NCI-H1417 treated with DMSO at 0.1 percent for 48 hours (cell line): ENCODE measurements around the gene RHO.
A peak's percentile ranks its signal among the peaks of the same experiment; 100 is the strongest.

Source experiments
- DNase-seq: peaks from one replicate; lab custom pipeline; 2025; lab: John Stamatoyannopoulos, UW

Gene RHO

GRCh38 chr3:129560269-129560787 is 31.9 kb downstream of the RHO start:
- no peak for DNase-seq

DNA sequence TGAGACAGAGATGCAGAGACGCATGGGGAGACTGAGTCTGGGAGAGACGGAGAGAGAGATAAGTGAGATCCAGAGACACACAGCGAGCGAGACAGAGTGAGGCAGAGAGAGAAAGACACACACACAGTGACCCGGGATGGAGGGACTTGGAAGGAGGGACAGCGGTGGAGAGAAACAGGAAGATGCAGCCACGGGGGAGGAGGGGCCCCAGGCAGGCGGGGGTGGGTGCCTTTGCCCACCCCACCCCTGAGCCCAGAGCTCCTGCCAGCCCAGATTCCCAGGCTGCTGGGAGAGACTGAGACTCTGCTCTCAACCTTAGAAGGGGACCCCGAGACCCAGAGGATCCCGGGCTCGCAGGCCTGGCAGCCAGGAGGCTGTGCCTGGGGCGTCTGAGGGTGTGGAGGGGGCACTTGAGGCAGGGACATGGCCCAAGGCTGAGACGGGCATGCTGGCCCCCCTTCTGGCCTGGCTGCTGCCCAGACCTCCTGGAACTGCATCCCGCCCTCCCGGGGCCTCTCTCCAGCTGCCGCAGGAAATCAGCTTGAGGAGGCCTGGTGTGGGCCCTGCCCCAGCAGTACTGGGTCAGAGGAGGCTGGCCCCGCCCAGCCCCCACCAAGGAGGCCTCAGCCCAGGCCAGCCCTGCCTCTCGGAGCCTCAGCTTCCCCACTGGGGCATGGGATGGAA is 32.6 kb downstream of the RHO start:
- no peak for DNase-seq

DNA sequence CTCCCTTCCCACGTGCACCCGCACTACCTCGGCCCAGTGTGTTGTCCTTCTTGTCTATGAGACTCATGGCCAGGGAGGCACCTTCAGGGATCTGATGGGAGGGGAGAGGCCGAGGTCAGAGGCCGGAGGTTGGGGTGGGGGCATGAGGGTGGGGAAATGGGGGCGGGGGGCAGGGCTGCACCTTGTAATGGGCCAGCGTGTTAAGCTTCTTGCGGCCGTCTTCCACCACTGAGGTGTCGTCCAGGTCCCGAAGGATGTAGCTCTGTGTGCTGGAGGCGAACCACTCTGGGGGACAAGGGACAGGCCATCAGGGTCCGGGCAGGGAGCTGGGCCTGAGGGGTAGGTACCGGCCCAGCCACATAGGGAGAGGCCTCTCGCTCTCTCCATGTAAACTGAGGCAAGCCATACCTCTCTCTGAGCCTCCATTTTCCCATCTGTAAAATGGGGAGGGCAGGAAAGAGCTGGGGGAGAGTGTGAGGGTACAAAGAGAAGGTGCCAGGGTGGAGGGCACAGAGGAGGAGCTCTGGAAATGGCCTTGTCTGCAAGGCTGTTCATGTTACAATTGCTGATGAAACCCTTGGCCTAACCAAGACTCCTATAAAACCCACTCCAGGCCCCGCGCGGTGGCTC is 33.3 kb downstream of the RHO start:
- no peak for DNase-seq

- no peak for DNase-seq
Measured at GRCh38 chr3:129562803-129563202, 34.4 kb downstream of the RHO start.

DNA sequence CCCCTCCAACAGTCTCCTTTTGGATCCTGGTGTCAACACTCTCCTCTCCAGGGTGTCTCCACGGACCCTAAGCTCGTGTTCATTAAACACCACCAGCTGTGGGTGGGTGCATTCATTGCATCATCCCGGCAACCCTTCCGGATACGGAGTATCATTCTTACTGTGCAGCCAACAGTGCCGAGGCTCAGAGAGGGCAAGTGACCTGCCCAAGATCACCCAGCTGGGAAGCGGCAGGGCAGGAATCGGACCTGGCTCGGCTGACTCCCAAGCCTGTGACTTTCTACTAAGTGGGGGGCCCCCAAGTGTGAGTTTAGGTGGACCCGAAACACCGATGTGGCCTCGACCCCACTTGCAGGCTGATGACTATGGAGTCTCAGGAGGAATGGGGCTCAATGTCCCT is 34.9 kb downstream of the RHO start:
- DNase-seq: no peak

GRCh38 chr3:129563850-129564535 is 35.6 kb downstream of the RHO start:
- DNase-seq: no peak

GRCh38 chr3:129564981-129565644 is 36.7 kb downstream of the RHO start:
- DNase-seq: no peak

GRCh38 chr3:129565902-129566301 is 37.5 kb downstream of the RHO start:
- DNase-seq: no peak

DNA sequence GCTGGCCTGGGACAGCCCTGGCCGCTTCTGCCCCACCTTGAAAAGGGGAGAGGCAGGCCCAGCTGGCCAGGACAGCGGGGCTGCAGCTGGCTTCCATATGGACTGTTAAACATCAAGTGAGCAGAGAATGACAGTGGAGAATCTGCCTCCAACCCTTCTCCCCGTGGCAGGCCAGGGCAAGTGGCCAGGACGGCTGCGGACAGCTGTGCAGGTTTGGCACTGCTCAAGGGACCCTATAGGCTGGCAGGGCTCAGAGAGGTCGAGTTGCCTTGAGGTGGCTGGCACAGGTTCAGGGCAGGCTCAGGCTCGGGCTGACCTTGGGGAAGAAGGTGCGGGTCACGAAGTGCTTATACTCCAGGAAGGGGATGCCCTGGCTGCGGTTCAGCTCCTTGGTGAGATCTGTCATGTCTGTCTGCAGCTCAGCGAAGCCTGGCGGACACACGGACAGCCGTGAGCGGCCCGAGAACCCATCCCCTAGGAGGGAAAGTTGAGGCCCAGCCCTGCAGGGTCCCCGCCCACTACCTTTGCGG is 38.8 kb downstream of the RHO start:
- DNase-seq: no peak

GRCh38 chr3:129567939-129568338 is 39.5 kb downstream of the RHO start:
- DNase-seq: no peak

GRCh38 chr3:129569856-129570255 is 41.4 kb downstream of the RHO start:
- no peak for DNase-seq

GRCh38 chr3:129571605-129572547 is 43.4 kb downstream of the RHO start:
- no peak for DNase-seq

GRCh38 chr3:129572603-129573002 is 44.2 kb downstream of the RHO start:
- no peak for DNase-seq

DNA sequence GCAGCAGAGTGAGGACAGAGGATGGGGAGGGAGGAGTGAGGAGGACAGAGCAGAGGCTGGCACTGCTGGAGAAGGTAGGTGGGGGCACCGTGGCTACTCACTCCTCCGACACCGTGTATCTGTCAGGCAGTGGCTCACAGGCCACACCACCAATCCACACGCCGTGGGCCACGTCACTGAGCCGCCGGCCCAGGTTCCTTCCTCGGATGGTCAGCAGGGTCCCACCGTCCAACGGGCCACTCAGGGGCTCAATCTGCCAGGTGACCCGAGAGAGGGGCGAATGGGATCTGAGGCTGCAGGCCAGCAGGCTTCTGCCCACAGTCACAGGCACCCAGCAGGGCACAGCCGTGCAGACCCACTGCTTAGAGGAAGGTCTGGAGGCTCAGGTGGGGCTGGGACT is 45.1 kb downstream of the RHO start:
- no peak for DNase-seq

- DNase-seq: no peak
Measured at GRCh38 chr3:129574206-129574605, 45.8 kb downstream of the RHO start.

DNA sequence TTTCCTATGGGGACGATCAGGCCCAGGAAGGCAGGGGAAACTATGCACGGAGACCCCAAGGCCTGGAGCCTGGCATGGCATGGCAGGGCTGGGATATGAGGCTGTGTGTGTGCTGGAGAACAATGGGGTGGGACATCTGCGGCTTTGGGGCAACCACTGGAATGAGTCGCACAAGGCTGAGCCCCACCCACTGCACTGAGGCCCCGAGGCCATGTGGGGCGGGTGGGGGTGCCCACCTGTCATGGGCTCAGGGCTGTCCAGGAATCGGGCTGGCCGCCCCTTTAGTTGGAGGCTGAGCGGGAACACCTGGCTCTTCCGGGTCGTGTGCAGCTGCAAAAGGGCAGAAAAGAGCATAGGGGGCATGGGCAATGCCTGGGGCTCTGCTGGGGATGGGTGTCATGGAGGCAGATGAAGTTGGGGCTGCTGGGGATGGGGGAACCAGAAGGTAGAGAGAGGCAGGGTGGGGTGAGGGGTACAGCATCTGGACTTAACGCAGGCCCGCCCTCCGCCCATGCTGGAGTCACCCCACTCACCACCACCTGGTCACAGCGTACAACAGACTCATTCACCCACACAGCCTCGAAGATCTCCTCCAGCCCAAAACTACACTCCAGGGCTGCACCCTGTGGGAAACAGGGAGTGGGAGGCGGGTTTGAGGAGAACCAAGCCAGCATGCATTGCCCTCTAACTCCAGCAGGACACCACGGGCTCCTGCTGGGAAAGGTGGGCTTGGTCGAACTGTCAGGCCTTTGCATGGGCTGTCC is 47.0 kb downstream of the RHO start:
- no peak for DNase-seq

- no peak for DNase-seq
Measured at GRCh38 chr3:129575997-129576384, 47.6 kb downstream of the RHO start.

- peak; percentile 80 for DNase-seq
Measured at GRCh38 chr3:129576514-129577352, 48.3 kb downstream of the RHO start.

- DNase-seq: no peak
Measured at GRCh38 chr3:129577366-129577765, 48.9 kb downstream of the RHO start.
